HG02884 (cell line): ENCODE data around the gene PSMA7.

Experiments
- ATAC-seq: cut with Tn5 transposase; IDR thresholded peaks from one replicate; pipeline ENCODE4 v1.9.1; 2021; ENCODE audit warnings: mild to moderate bottlenecking, moderate library complexity; ENCODE audit not compliant: unreplicated experiment

The PSMA7 gene

GRCh38 chr20:62096421-62097380 is 46.5 kb downstream of the PSMA7 start:
- ATAC-seq = no peak

- ATAC-seq = no peak
Observed at GRCh38 chr20:62089393-62089792, 53.8 kb downstream of the PSMA7 start.

GRCh38 chr20:62088258-62089127 is 54.7 kb downstream of the PSMA7 start:
- ATAC-seq = no peak

- ATAC-seq = no peak
Observed at GRCh38 chr20:62087632-62088031, 55.6 kb downstream of the PSMA7 start.

GRCh38 chr20:62087227-62087626 is 56.0 kb downstream of the PSMA7 start:
- no peak for ATAC-seq
